CD4-positive, alpha-beta T cell (primary cell): Measurements from ENCODE around the gene CCDC92B. TPM values are rescaled to one million over a fixed set of nuclear protein-coding genes. Genes with fewer than 3 reads are reported as not detected.
"Not testable (repeated sequence)": the region's sequence is repeated elsewhere in the genome, so short reads cannot be mapped to it uniquely, and the experiment has no call there.

ENCODE experiments used
- ATAC-seq: fragments of 200-7000 bp; cut with Tn5 transposase; one replicate; pipeline ENCODE4 v1.10.0; 2022; ENCODE audit warnings: mild to moderate bottlenecking; ENCODE audit not compliant: poor library complexity
- CTCF ChIA-PET: fragments of 350-600 bp; sonication (Branson Sonifier 250); formaldehyde crosslinking; loops from one replicate; lab custom pipeline; 2021; ENCODE audit warnings: antibody characterized with exemption, inconsistent platforms; lab: Charles Lee
- POLR2A ChIA-PET: fragments of 350-600 bp; sonication (Branson Sonifier 250); formaldehyde crosslinking; loops from one replicate; lab custom pipeline; 2021; ENCODE audit warnings: antibody characterized with exemption, inconsistent platforms; lab: Charles Lee
- DNase-seq, 14 experiments: peaks; one replicate each; pipeline ENCODE4 v3.0.0-alpha.2; 2013 to 2020; ENCODE audit warnings: mixed read lengths in 2 of 14
- H3K27ac ChIP-seq, 2 donors: one replicate each; pipeline versions ENCODE4 v1.5.1 to v1.7.0; 2013; ENCODE audit warnings: low read length in 2 of 2, low read depth in 1 of 2, mild to moderate bottlenecking in 1 of 2
- H3K27me3 ChIP-seq, 2 experiments: 1 replicate in 1 of 2; 2 replicates in 1 of 2; pipeline versions ENCODE4 v1.6.1 to v1.7.0; 2013; ENCODE audit warnings: low read length in 2 of 2, control low read depth in 1 of 2, mild to moderate bottlenecking in 1 of 2, moderate library complexity in 1 of 2; ENCODE audit not compliant: insufficient read depth in 2 of 2, control insufficient read depth in 1 of 2
- H3K36me3 ChIP-seq: one replicate; pipeline ENCODE4 v1.6.1; 2013; ENCODE audit warnings: low read length, control low read depth; ENCODE audit not compliant: insufficient read depth
- H3K4me1 ChIP-seq: one replicate; pipeline ENCODE4 v1.6.1; 2013; ENCODE audit warnings: low read length, control low read depth; ENCODE audit not compliant: insufficient read depth
- H3K4me3 ChIP-seq: one replicate; pipeline ENCODE4 v1.5.1; 2013; ENCODE audit warnings: mild to moderate bottlenecking, low read length, moderate library complexity
- H3K9me3 ChIP-seq, 2 experiments: 1 replicate in 1 of 2; 2 replicates in 1 of 2; pipeline versions ENCODE4 v1.6.1 to v1.7.0; 2013; ENCODE audit warnings: low read length in 2 of 2, mild to moderate bottlenecking in 2 of 2, control low read depth in 1 of 2, moderate library complexity in 1 of 2; ENCODE audit not compliant: control insufficient read depth in 1 of 2, insufficient read depth in 1 of 2
- H3K27ac Mint-ChIP-seq: one replicate; pipeline ENCODE4 v1.8.0; 2020; ENCODE audit warnings: mixed read lengths
- H3K27me3 Mint-ChIP-seq: one replicate; pipeline ENCODE4 v1.8.0; 2021; ENCODE audit warnings: mixed read lengths
- H3K36me3 Mint-ChIP-seq: one replicate; pipeline ENCODE4 v1.8.0; 2021; ENCODE audit warnings: low read depth, mixed read lengths
- H3K4me1 Mint-ChIP-seq: one replicate; pipeline ENCODE4 v1.8.0; 2021; ENCODE audit warnings: low read depth, mixed read lengths
- H3K4me3 Mint-ChIP-seq: one replicate; pipeline ENCODE4 v1.8.0; 2020; ENCODE audit warnings: mild to moderate bottlenecking, mixed read lengths
- H3K9me3 Mint-ChIP-seq: one replicate; pipeline ENCODE4 v1.8.0; 2020; ENCODE audit warnings: mixed read lengths
- CTCF ChIP-seq: fragments of 200-600 bp; IDR thresholded peaks from one replicate; pipeline ENCODE4 v1.8.0; 2022; ENCODE audit warnings: antibody characterized with exemption, mild to moderate bottlenecking
- intact Hi-C, 2 experiments: fragments of 100-400 bp; cut with DNase I in 1 of 2; cut with micrococcal nuclease in 1 of 2; formaldehyde crosslinking; loops; one replicate each; pipeline versions ENCODE4 v1.15.1 to v1.9.0; 2023 to 2025; cut with DNase I, micrococcal nuclease
- total RNA-seq, 174 experiments: library from RNA in 2 of 174; stranded (reverse) in 2 of 174; gene quantifications; one replicate each; pipeline ENCODE4 v1.2.3 and lab custom pipeline; 2021 to 2026

The CCDC92B gene
- total RNA-seq, 2 experiments from 2014 or later: 0.11 to 0.28 TPM

DNA sequence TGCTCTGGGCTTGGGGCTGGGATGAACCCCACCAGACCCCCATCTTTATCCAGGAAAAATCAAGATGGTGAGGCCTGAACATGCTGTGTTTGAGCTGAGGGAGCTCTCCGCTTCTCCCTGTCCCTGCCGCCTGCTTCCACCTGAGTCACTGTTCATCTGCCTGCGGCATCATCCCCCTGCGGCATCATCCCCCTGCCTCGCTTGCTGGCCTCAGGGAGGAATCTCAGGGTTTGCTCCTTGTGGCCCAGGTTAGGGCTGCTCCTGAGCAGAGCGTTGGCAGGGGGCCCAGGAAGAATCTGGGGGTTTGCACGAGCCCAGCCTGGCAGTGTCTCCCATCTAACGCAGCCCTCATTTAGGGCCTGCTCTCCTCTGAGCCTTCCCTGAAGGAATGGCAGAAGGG lies 35.4 kb upstream of the CCDC92B start:
- ChIA-PET POLR2A (interaction anchor here (4.3 kb wide), 1 partner anchor 30 kb away, joined by 57 read pairs; no protein-coding TSS in a partner anchor), CTCF (interaction anchor here (1.3 to 5.0 kb wide), 3 partner anchors 52 to 369 kb away, joined by 3 to 61 read pairs (median 16); no protein-coding TSS in a partner anchor)
- Mint-ChIP-seq H3K4me3 (no peak overlapping the region), H3K36me3 (no peaks in the 10 kb centered on the region), H3K9me3 (no peaks in the 10 kb centered on the region), H3K27ac (no peak overlapping the region), H3K27me3 (no peaks in the 10 kb centered on the region), H3K4me1 (peaks cover 14% of the 10 kb centered on the region)
- ATAC-seq (no peak), DNase-seq (no peak)
- no peaks in the 10 kb centered on the region for H3K36me3 ChIP-seq
- no peak overlapping the region for H3K4me3 ChIP-seq
- H3K27me3 ChIP-seq: no peaks in the 10 kb centered on the region
- peaks cover 15% of the 10 kb centered on the region for H3K4me1 ChIP-seq
- H3K9me3 ChIP-seq: no peaks in the 10 kb centered on the region
- TF ChIP-seq CTCF: no peak
- intact Hi-C loops: loop anchor here in 1 of 2 experiments (5.0 kb wide), 1 partner anchor 142 kb away; no protein-coding TSS in a partner anchor
- H3K27ac ChIP-seq: no peak overlapping the region

GRCh38 chr17:2783310-2784030 lies 34.0 kb upstream of the CCDC92B start:
- CTCF ChIA-PET: interaction anchor here (1.6 kb wide), 1 partner anchor 54 kb away, joined by 5 read pairs; no protein-coding TSS in a partner anchor
- ATAC-seq: no peak

GRCh38 chr17:2782055-2782454 lies 32.6 kb upstream of the CCDC92B start:
- H3K9me3 Mint-ChIP-seq: no peaks in the 10 kb centered on the region
- no peaks in the 10 kb centered on the region for H3K36me3 Mint-ChIP-seq
- POLR2A ChIA-PET: no interaction called here
- H3K9me3 ChIP-seq: peaks cover 0 to 5% of the 10 kb centered on the region in 2 experiments
- H3K36me3 ChIP-seq: no peaks in the 10 kb centered on the region
- TF ChIP-seq CTCF: no peak
- ATAC-seq (no peak), DNase-seq (no peak)
- peaks cover 17% of the 10 kb centered on the region for H3K4me1 ChIP-seq
- peaks cover 17% of the 10 kb centered on the region for H3K27me3 Mint-ChIP-seq
- H3K4me1 Mint-ChIP-seq: peaks cover 9% of the 10 kb centered on the region
- no peak overlapping the region for H3K4me3 ChIP-seq
- no peak overlapping the region for H3K4me3 Mint-ChIP-seq
- H3K27ac Mint-ChIP-seq: no peak overlapping the region
- peaks cover 5 to 9% of the 10 kb centered on the region in 2 experiments for H3K27me3 ChIP-seq
- intact Hi-C loops: no loop called here
- no peak overlapping the region for H3K27ac ChIP-seq
- CTCF ChIA-PET: interaction anchor here (1.6 kb wide), 1 partner anchor 55 kb away, joined by 5 read pairs; no protein-coding TSS in a partner anchor

More at GRCh38 chr17:2783310-2784030, 34.0 kb upstream of the CCDC92B start:
- POLR2A ChIA-PET: no interaction called here
- no peak overlapping the region for H3K27ac Mint-ChIP-seq
- peaks cover 9% of the 10 kb centered on the region for H3K4me1 Mint-ChIP-seq
- no peaks in the 10 kb centered on the region for H3K9me3 Mint-ChIP-seq
- intact Hi-C loops: no loop called here
- H3K4me3 Mint-ChIP-seq: no peak overlapping the region
- TF ChIP-seq CTCF: no peak
- H3K9me3 ChIP-seq: no peaks in the 10 kb centered on the region
- peaks cover 17% of the 10 kb centered on the region for H3K4me1 ChIP-seq
- no peaks in the 10 kb centered on the region for H3K36me3 Mint-ChIP-seq
- H3K27me3 ChIP-seq: peaks cover 0 to under 1% of the 10 kb centered on the region in 2 experiments
- H3K4me3 ChIP-seq: no peak overlapping the region
- H3K27me3 Mint-ChIP-seq: peaks cover 7% of the 10 kb centered on the region
- DNase-seq: no peak
- H3K36me3 ChIP-seq: no peaks in the 10 kb centered on the region
- no peak overlapping the region for H3K27ac ChIP-seq

DNA sequence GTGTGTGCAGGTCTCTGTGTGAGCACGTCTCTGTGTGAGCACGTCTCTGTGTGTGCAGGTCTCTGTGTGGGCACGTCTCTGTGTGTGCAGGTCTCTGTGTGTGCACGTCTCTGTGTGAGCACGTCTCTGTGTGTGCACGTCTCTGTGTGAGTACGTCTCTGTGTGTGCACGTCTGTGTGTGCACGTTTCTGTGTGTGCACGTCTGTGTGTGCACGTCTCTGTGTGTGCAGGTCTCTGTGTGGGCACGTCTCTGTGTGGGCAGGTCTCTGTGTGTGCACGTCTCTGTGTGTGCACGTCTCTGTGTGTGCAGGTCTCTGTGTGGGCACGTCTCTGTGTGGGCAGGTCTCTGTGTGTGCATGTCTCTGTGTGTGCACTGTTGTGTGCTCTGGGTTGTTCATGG lies 32.1 kb upstream of the CCDC92B start:
- Mint-ChIP-seq H3K4me1 (peaks cover 12% of the 10 kb centered on the region), H3K27me3 (peaks cover 21% of the 10 kb centered on the region)
- H3K27ac Mint-ChIP-seq, ATAC-seq, intact Hi-C loops, H3K4me3 ChIP-seq, H3K9me3 Mint-ChIP-seq, H3K36me3 ChIP-seq, H3K27ac ChIP-seq, POLR2A ChIA-PET, H3K9me3 ChIP-seq, H3K4me3 Mint-ChIP-seq, CTCF ChIA-PET, H3K36me3 Mint-ChIP-seq, DNase-seq: not testable (repeated sequence)
- Histone ChIP-seq H3K4me1 (peaks cover 17% of the 10 kb centered on the region), H3K27me3 (peaks cover 9 to 12% of the 10 kb centered on the region in 2 experiments)
